SIG-M5 (cell line): ENCODE data around the gene ANKRD7.
A peak's percentile ranks its signal among the peaks of the same experiment; 100 is the strongest.

ENCODE experiments used
- DNase-seq: peaks from one replicate; lab custom pipeline; 2025; lab: John Stamatoyannopoulos, UW

The ANKRD7 gene

GRCh38 chr7:118224521-118224920, at the start of gene ANKRD7:
Gene ANKRD7 (plus strand): TSS chr7:118224704. CDS start chr7:118224831, 127 bp downstream.
- no peak for DNase-seq

- no peak for DNase-seq
Measured at GRCh38 chr7:118175740-118176139, 48.8 kb upstream of the ANKRD7 start.

- no peak for DNase-seq
Measured at GRCh38 chr7:118179191-118179590, 45.3 kb upstream of the ANKRD7 start.

GRCh38 chr7:118182593-118183427, 41.7 kb upstream of the ANKRD7 start:
- no peak for DNase-seq

- DNase-seq, result no peak
Measured at GRCh38 chr7:118183428-118183785, 41.1 kb upstream of the ANKRD7 start.

GRCh38 chr7:118183786-118184564, 40.5 kb upstream of the ANKRD7 start, which contains the start of gene LSM8:
Gene LSM8 (plus strand): TSS chr7:118184164. CDS start chr7:118184224, 60 bp downstream.
- peak; percentile 89 for DNase-seq

- DNase-seq, result no peak
Measured at GRCh38 chr7:118184565-118184940, 40.0 kb upstream of the ANKRD7 start.

- no peak for DNase-seq
Measured at GRCh38 chr7:118185163-118185860, 39.2 kb upstream of the ANKRD7 start.

GRCh38 chr7:118186501-118186900, 38.0 kb upstream of the ANKRD7 start:
- no peak for DNase-seq

GRCh38 chr7:118194571-118194970, 29.9 kb upstream of the ANKRD7 start:
- no peak for DNase-seq

GRCh38 chr7:118195837-118196474, 28.5 kb upstream of the ANKRD7 start:
- no peak for DNase-seq

GRCh38 chr7:118202061-118202460, 22.4 kb upstream of the ANKRD7 start:
- DNase-seq, result no peak

GRCh38 chr7:118214051-118214832, 10.3 kb upstream of the ANKRD7 start:
- DNase-seq, result no peak

GRCh38 chr7:118214833-118215182, 9.7 kb upstream of the ANKRD7 start:
- DNase-seq, result no peak

GRCh38 chr7:118217210-118217619, 7.3 kb upstream of the ANKRD7 start:
- DNase-seq, result no peak

- no peak for DNase-seq
Measured at GRCh38 chr7:118218413-118219156, 5.9 kb upstream of the ANKRD7 start.

- no peak for DNase-seq
Measured at GRCh38 chr7:118219157-118219512, 5.4 kb upstream of the ANKRD7 start.

- no peak for DNase-seq
Measured at GRCh38 chr7:118220583-118220982, 3.9 kb upstream of the ANKRD7 start.

GRCh38 chr7:118222591-118222990, 1.9 kb upstream of the ANKRD7 start:
- no peak for DNase-seq

- no peak for DNase-seq
Measured at GRCh38 chr7:118232837-118233236, 8.3 kb downstream of the ANKRD7 start.

- DNase-seq, result no peak
Measured at GRCh38 chr7:118233799-118234198, 9.3 kb downstream of the ANKRD7 start.
